D721Med (cell line): ENCODE data around the gene TAL1.

Experiments
- DNase-seq: peaks from one replicate; pipeline ENCODE4 v3.0.0; 2011; ENCODE audit warnings: low spot score; ENCODE audit not compliant: insufficient read length
- FAIRE-seq: peaks from 2 replicates; lab custom pipeline; 2011; peaks lifted over from hg19 to GRCh38; lab: Jason Lieb, UNC
- CTCF ChIP-seq: IDR thresholded peaks from 2 replicates; pipeline ENCODE4 v1.5.1; 2012; ENCODE audit warnings: mild to moderate bottlenecking, control low read depth; ENCODE audit not compliant: insufficient read depth; ENCODE audit errors: missing control alignments

TAL1 gene

GRCh38 chr1:47229031-47229885 lies 2.8 kb downstream of the TAL1 start:
- no peak for TF ChIP-seq CTCF
- no peak for DNase-seq
- no peak for FAIRE-seq

GRCh38 chr1:47228644-47229030 lies 3.4 kb downstream of the TAL1 start:
- DNase-seq (no peak), FAIRE-seq (no peak)
- no peak for TF ChIP-seq CTCF

GRCh38 chr1:47227341-47228232 lies 4.4 kb downstream of the TAL1 start:
- DNase-seq = no peak
- no peak for TF ChIP-seq CTCF
- no peak for FAIRE-seq

GRCh38 chr1:47226839-47227215 lies 5.2 kb downstream of the TAL1 start:
- FAIRE-seq (no peak), DNase-seq (no peak)
- no peak for TF ChIP-seq CTCF

- TF ChIP-seq CTCF = no peak
- FAIRE-seq = no peak
Observed at GRCh38 chr1:47226121-47226838, 5.7 kb downstream of the TAL1 start.

GRCh38 chr1:47225430-47226100 lies 6.5 kb downstream of the TAL1 start:
- FAIRE-seq (no peak), DNase-seq (no peak)
- no peak for TF ChIP-seq CTCF

More at GRCh38 chr1:47226121-47226838, 5.7 kb downstream of the TAL1 start:
- DNase-seq = no peak
